GM12878 (cell line): ENCODE measurements around the gene BZW1. TPM values are rescaled to one million over a fixed set of nuclear protein-coding genes. Genes with fewer than 3 reads are reported as not detected.

Experiments used
- ATAC-seq: fragments of 200-7000 bp; cut with Tn5 transposase; 3 replicates; pipeline ENCODE4 v1.9.1; 2020; ENCODE audit warnings: mild to moderate bottlenecking, moderate library complexity
- BruUV-seq: library from RNA; stranded (reverse); fragments of 400-500 nt; replicated peaks from 2 replicates; lab custom pipeline; 2021; lab: Mats Ljungman, UMichigan
- CTCF ChIA-PET: fragments of 300-600 bp; sonication (Branson Sonifier 250); formaldehyde crosslinking; extraction: SDS; loops from one replicate; lab custom pipeline; 2021; ENCODE audit warnings: inconsistent platforms; lab: Yijun Ruan, JAX
- POLR2A ChIA-PET: fragments of 350-600 bp; formaldehyde crosslinking; extraction: SDS; loops from one replicate; lab custom pipeline; 2021; ENCODE audit warnings: inconsistent platforms; lab: Charles Lee
- RAD21 ChIA-PET: fragments of 300-600 bp; sonication (Branson Sonifier 250); formaldehyde crosslinking; loops from one replicate; lab custom pipeline; 2023; ENCODE audit warnings: antibody characterized with exemption; ENCODE audit not compliant: unreplicated experiment; lab: Charles Lee
- SMC1A ChIA-PET: fragments of 300-600 bp; sonication (Branson Sonifier 250); formaldehyde crosslinking; loops from one replicate; lab custom pipeline; 2023; ENCODE audit not compliant: unreplicated experiment, uncharacterized antibody; lab: Charles Lee
- DNase-seq: peaks from one replicate; pipeline ENCODE4 v3.0.0-alpha.2; 2011; ENCODE audit warnings: low read depth, low spot score
- FAIRE-seq: peaks from 3 replicates; lab custom pipeline; 2011; peaks lifted over from hg19 to GRCh38; lab: Jason Lieb, UNC
- H2AFZ ChIP-seq: 2 replicates; pipeline ENCODE4 v1.6.0; 2011; ENCODE audit warnings: low read depth, low read length, control low read depth; ENCODE audit not compliant: control insufficient read depth
- H3K27ac ChIP-seq: 2 replicates; pipeline ENCODE4 v1.5.1; 2011; ENCODE audit warnings: control low read depth; ENCODE audit not compliant: control insufficient read depth, insufficient read depth
- H3K27me3 ChIP-seq, 2 experiments: replicated peaks in 1 of 2; 2 replicates each; pipeline versions ENCODE4 v1.6.0 to v1.6.1; 2011; ENCODE audit warnings: low read length in 1 of 2; ENCODE audit not compliant: control insufficient read depth in 2 of 2, insufficient read depth in 2 of 2
- H3K36me3 ChIP-seq, 2 experiments: 2 replicates each; pipeline ENCODE4 v1.5.1; 2011; ENCODE audit warnings: low read length in 1 of 2; ENCODE audit not compliant: control insufficient read depth in 2 of 2, insufficient read depth in 2 of 2
- H3K4me1 ChIP-seq: 2 replicates; pipeline ENCODE4 v1.6.1; 2011; ENCODE audit warnings: mild to moderate bottlenecking, low read length, moderate library complexity, mixed read lengths; ENCODE audit not compliant: control insufficient read depth, insufficient read depth
- H3K4me2 ChIP-seq: 2 replicates; pipeline ENCODE4 v1.6.0; 2011; ENCODE audit warnings: control low read depth; ENCODE audit not compliant: control insufficient read depth, insufficient read depth
- H3K4me3 ChIP-seq: fragments of 200-600 bp; sonication (generic); 2 replicates; pipeline ENCODE4 v1.5.1; 2016
- H3K79me2 ChIP-seq: 2 replicates; pipeline ENCODE4 v1.6.0; 2011; ENCODE audit warnings: low read length; ENCODE audit not compliant: control insufficient read depth, insufficient read depth
- H3K9ac ChIP-seq: 2 replicates; pipeline ENCODE4 v1.8.0; 2011; ENCODE audit warnings: low read length, control low read depth, mixed read lengths; ENCODE audit not compliant: control insufficient read depth, insufficient read depth
- H3K9me3 ChIP-seq: replicated peaks from 3 replicates; pipeline ENCODE4 v1.5.1; 2011; ENCODE audit warnings: mild to moderate bottlenecking, low read length; ENCODE audit not compliant: control insufficient read depth, insufficient read depth
- H4K20me1 ChIP-seq: 2 replicates; pipeline ENCODE4 v1.6.0; 2011; ENCODE audit not compliant: control insufficient read depth, insufficient read depth
- CEBPB ChIP-seq, 2 experiments: fragments of 150-350 bp in 1 of 2; IDR thresholded peaks; 2 replicates each; pipeline ENCODE4 v1.6.1; 2012 to 2014; ENCODE audit warnings: low read depth in 2 of 2, low read length in 2 of 2, borderline replicate concordance in 1 of 2, inconsistent platforms in 1 of 2
- CUX1 ChIP-seq: IDR thresholded peaks from 2 replicates; pipeline ENCODE4 v1.6.1; 2012; ENCODE audit warnings: improper control_type of control experiment, low read depth, low read length; ENCODE audit not compliant: insufficient replicate concordance
- E2F4 ChIP-seq: IDR thresholded peaks from 2 replicates; pipeline ENCODE4 v1.6.1; 2012; ENCODE audit warnings: low read depth, low read length, improper control_type of control experiment
- HSF1 ChIP-seq: fragments of 150-350 bp; IDR thresholded peaks from 2 replicates; pipeline ENCODE4 v1.6.1; 2014; ENCODE audit warnings: mild to moderate bottlenecking, low read depth, low read length
- IKZF2 ChIP-seq, 2 experiments: fragments of 450-650 bp; IDR thresholded peaks; 2 replicates each; pipeline ENCODE4 v1.6.1; 2017; ENCODE audit warnings: mild to moderate bottlenecking in 2 of 2, moderate library complexity in 2 of 2
- MEF2B ChIP-seq: fragments of 450-650 bp; IDR thresholded peaks from 2 replicates; pipeline ENCODE4 v1.6.1; 2018; ENCODE audit warnings: mild to moderate bottlenecking, moderate library complexity; ENCODE audit not compliant: partially characterized antibody, poor library complexity, severe bottlenecking
- MLLT1 ChIP-seq: fragments of 450-650 bp; IDR thresholded peaks from 2 replicates; pipeline ENCODE4 v1.6.1; 2016; ENCODE audit warnings: mild to moderate bottlenecking
- NFYB ChIP-seq: IDR thresholded peaks from 2 replicates; pipeline ENCODE4 v1.6.1; 2011; ENCODE audit warnings: low read depth, mild to moderate bottlenecking, low read length, improper control_type of control experiment, moderate library complexity; ENCODE audit not compliant: insufficient read depth
- POU2F2 ChIP-seq: IDR thresholded peaks from 3 replicates; pipeline ENCODE4 v1.6.1; 2011; ENCODE audit warnings: low read depth, mild to moderate bottlenecking, low read length, borderline replicate concordance
- TAF1 ChIP-seq: IDR thresholded peaks from 2 replicates; pipeline ENCODE4 v1.6.1; 2011; ENCODE audit warnings: mild to moderate bottlenecking, low read depth, low read length, borderline replicate concordance
- whole genome bisulfite sequencing: methylation state at CpG from one replicate; pipeline ENCODE4 v1.1.6; 2016; ENCODE audit warnings: low lambda C conversion rate; ENCODE audit not compliant: insufficient replicate concordance, insufficient coverage; ENCODE audit errors: missing lambda C conversion rate; 5-methylcytosine and 5-hydroxymethylcytosine counted together
- in situ Hi-C: fragments of 300-500 bp; cut with MboI; formaldehyde crosslinking; loops from 9 replicates; pipeline ENCODE4 v1.14.3; 2018; ENCODE audit warnings: mixed read lengths
- intact Hi-C: fragments of 100-400 bp; cut with micrococcal nuclease; formaldehyde crosslinking; loops from one replicate; pipeline ENCODE4 v1.14.2; 2022; ENCODE audit not compliant: unreplicated experiment
- polyA plus RNA-seq, 11 experiments: library from polyadenylated mRNA; depleted of rRNA in 4 of 11; unstranded in 6 of 11; stranded (reverse) in 5 of 11; fragments of >200 nt; fragmentation: Nextera tagmentation in 4 of 11; fragmentation: Illumina TruSeq in 1 of 11; extraction: Ambion mirVana in 4 of 11; extraction: Trizol in 1 of 11; gene quantifications; 1 replicate in 1 of 11; 2 replicates in 10 of 11; pipeline versions ENCODE4 v1.2.1 to v1.2.3, GENCODE V29; 2011 to 2016; ENCODE audit warnings: inconsistent platforms in 2 of 11, missing spikeins in 2 of 11, low read depth in 1 of 11
- total RNA-seq, 4 experiments: library from RNA; depleted of rRNA in 3 of 4; stranded (reverse); fragments of >200 nt in 3 of 4; fragmentation: Illumina TruSeq in 1 of 4; extraction: Trizol in 1 of 4; gene quantifications; 2 replicates each; pipeline versions ENCODE4 v1.2.1 to v1.2.3, GENCODE V29; 2013 to 2021

Gene BZW1
- total and polyA plus RNA-seq, 10 of the 15 experiments (the other 5 are each of a cell fraction or from before 2014, with no cell fraction given), result 186 to 349 (median 269) TPM

GRCh38 chr2:200796561-200796960 is 15.1 kb upstream of the BZW1 start (continued):
- no peak for TF ChIP-seq E2F4

- SMC1A ChIA-PET, result no interaction called here
- BruUV-seq, result no TSS peak
- H3K36me3 ChIP-seq, result no peaks in the 10 kb centered on the region
- H3K4me1 ChIP-seq, result no peaks in the 10 kb centered on the region
- FAIRE-seq, result no peak
- H3K4me3 ChIP-seq, result no peak overlapping the region
- intact Hi-C loops (no loop called here), in situ Hi-C loops (no loop called here)
- no peak overlapping the region for H3K9ac ChIP-seq
- no peak for ATAC-seq
- POLR2A ChIA-PET, result interaction anchor here (0.6 to 0.8 kb wide), 2 partner anchors 8 to 71 kb away, joined by 3 to 4 read pairs; no protein-coding TSS in a partner anchor
- no peak overlapping the region for H3K27ac ChIP-seq
- H3K79me2 ChIP-seq, result no peaks in the 10 kb centered on the region
- CTCF ChIA-PET, result no interaction called here
- no peak overlapping the region for H3K4me2 ChIP-seq
- H3K27me3 ChIP-seq, result no peaks in the 10 kb centered on the region; a peak in 1 of 4 replicates
- no peak overlapping the region for H2AFZ ChIP-seq
- RAD21 ChIA-PET, result no interaction called here
- no peaks in the 10 kb centered on the region for H4K20me1 ChIP-seq
- DNase-seq, result no peak
- 62% methylated on average over 7 of the region's 7 CpGs for WGBS
- H3K9me3 ChIP-seq, result no peaks in the 10 kb centered on the region
- TF ChIP-seq TAF1 (no peak), HSF1 (no peak), CEBPB (IDR thresholded peaks at IDR 0.05; ENCODE audit: borderline replicate concordance in 1 of 2, low read depth in 2 of 2, low read length in 2 of 2) (no peak), MLLT1 (no peak), IKZF2 (IDR thresholded peaks at IDR 0.05) (no peak), POU2F2 (no peak), NFYB (no peak), MEF2B (no peak), CUX1 (no peak)
Measured at GRCh38 chr2:200797242-200797770, 14.4 kb upstream of the BZW1 start.
